Measurements from ENCODE around the gene WDR59. TPM values are rescaled to one million over a fixed set of nuclear protein-coding genes. Genes with fewer than 3 reads are reported as not detected.

WDR59 gene
- total RNA-seq, 1 donor: 21.7 TPM

DNA sequence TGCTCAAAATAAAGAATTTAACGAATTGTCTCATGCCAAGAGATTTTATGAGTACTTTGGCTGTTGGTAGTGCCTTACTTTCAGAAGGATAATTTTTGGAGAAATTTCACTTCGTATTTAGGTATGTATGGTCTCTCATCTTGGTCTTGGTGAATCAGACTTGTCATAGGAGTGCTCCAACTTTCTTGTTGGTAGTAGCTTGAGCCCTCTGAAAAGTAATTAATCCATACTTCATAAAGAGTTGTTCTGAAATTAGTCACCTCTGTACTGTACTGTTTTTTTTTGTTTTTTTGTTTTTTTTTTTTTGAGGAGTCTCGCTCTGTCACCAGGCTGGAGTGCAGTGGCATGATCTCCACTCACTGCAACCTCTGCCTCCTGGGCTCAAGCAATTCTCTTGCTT is 25.5 kb upstream of the WDR59 start:
- no peak for DNase-seq (ENCODE audit: low read depth)
- H3K4me3 ChIP-seq (ENCODE audit: low read depth, low read length): no peak overlapping the region
- TF ChIP-seq, protein P1, sequence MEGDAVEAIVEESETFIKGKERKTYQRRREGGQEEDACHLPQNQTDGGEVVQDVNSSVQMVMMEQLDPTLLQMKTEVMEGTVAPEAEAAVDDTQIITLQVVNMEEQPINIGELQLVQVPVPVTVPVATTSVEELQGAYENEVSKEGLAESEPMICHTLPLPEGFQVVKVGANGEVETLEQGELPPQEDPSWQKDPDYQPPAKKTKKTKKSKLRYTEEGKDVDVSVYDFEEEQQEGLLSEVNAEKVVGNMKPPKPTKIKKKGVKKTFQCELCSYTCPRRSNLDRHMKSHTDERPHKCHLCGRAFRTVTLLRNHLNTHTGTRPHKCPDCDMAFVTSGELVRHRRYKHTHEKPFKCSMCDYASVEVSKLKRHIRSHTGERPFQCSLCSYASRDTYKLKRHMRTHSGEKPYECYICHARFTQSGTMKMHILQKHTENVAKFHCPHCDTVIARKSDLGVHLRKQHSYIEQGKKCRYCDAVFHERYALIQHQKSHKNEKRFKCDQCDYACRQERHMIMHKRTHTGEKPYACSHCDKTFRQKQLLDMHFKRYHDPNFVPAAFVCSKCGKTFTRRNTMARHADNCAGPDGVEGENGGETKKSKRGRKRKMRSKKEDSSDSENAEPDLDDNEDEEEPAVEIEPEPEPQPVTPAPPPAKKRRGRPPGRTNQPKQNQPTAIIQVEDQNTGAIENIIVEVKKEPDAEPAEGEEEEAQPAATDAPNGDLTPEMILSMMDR (IDR thresholded peaks at IDR 0.05; ENCODE audit: insufficient read depth, low read length): no peak

DNA sequence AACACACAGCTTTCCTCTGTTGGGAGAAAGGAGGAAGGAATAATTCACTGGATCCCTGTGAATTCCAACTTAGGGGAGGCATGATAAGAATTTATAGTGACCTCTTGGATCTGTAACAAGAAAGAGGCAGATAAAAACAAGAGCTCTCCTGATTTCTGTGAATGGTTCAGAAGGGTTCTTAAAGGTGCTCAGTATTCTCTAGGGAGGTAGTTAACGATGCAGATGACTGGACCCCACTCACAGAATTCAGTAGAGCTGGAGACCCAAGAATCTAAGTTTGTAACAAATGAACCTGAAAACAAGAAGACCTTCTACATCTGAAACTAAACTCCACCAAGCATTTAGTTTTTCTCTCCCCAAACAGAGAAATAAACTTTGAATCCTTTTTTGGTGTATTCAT is 22.5 kb upstream of the WDR59 start:
- no peak for DNase-seq (ENCODE audit: low read depth)
- H3K4me3 ChIP-seq (ENCODE audit: low read depth, low read length): no peak overlapping the region
- TF ChIP-seq, protein P1 (IDR thresholded peaks at IDR 0.05; ENCODE audit: insufficient read depth, low read length): no peak

- H3K4me3 ChIP-seq (ENCODE audit: low read depth, low read length): no peak overlapping the region
- TF ChIP-seq, protein P1 (IDR thresholded peaks at IDR 0.05; ENCODE audit: insufficient read depth, low read length): no peak
- DNase-seq (ENCODE audit: low read depth): no peak
Measured at GRCh38 chr16:75005697-75006096, 20.8 kb upstream of the WDR59 start.

GRCh38 chr16:75004460-75004859 is 19.5 kb upstream of the WDR59 start:
- no peak overlapping the region for H3K4me3 ChIP-seq (ENCODE audit: low read depth, low read length)
- TF ChIP-seq, protein P1 (IDR thresholded peaks at IDR 0.05; ENCODE audit: insufficient read depth, low read length): no peak
- no peak for DNase-seq (ENCODE audit: low read depth)

GRCh38 chr16:75003931-75004330 is 19.0 kb upstream of the WDR59 start:
- no peak overlapping the region for H3K4me3 ChIP-seq (ENCODE audit: low read depth, low read length)
- no peak for DNase-seq (ENCODE audit: low read depth)
- TF ChIP-seq, protein P1 (IDR thresholded peaks at IDR 0.05; ENCODE audit: insufficient read depth, low read length): no peak

- no peak overlapping the region for H3K4me3 ChIP-seq (ENCODE audit: low read depth, low read length)
- no peak for DNase-seq (ENCODE audit: low read depth)
Measured at GRCh38 chr16:75002474-75002873, 17.6 kb upstream of the WDR59 start.

More at GRCh38 chr16:75002474-75002873, 17.6 kb upstream of the WDR59 start:
- TF ChIP-seq, protein P1 (IDR thresholded peaks at IDR 0.05; ENCODE audit: insufficient read depth, low read length): no peak

Data from fibroblast of the aortic adventitia (primary cell).